WERI-Rb-1 (cell line): Measurements from ENCODE around the gene VWC2.

ENCODE experiments used
- DNase-seq: peaks from one replicate; pipeline ENCODE4 v3.0.0-alpha.2; 2020
- H3K27ac ChIP-seq: fragments of 250-450 bp; sonication (Bioruptor Pico); 2 replicates; pipeline ENCODE4 v1.5.1; 2020; ENCODE audit warnings: mild to moderate bottlenecking, moderate library complexity
- H3K27me3 ChIP-seq: fragments of 250-450 bp; sonication (Bioruptor Pico); 2 replicates; pipeline ENCODE4 v1.5.1; 2021; ENCODE audit warnings: mild to moderate bottlenecking, low read depth, moderate library complexity; ENCODE audit not compliant: insufficient read depth, severe bottlenecking
- H3K36me3 ChIP-seq: fragments of 250-450 bp; sonication (Bioruptor Pico); 2 replicates; pipeline ENCODE4 v1.5.1; 2020; ENCODE audit warnings: mild to moderate bottlenecking, moderate library complexity
- H3K4me3 ChIP-seq: 2 replicates; pipeline ENCODE4 v1.5.1; 2011; ENCODE audit warnings: low read depth, mild to moderate bottlenecking, control low read depth, low read length
- H3K9me3 ChIP-seq: fragments of 250-450 bp; sonication (Bioruptor Pico); 2 replicates; pipeline ENCODE4 v1.5.1; 2021; ENCODE audit warnings: mild to moderate bottlenecking, moderate library complexity; ENCODE audit not compliant: severe bottlenecking
- CTCF ChIP-seq: IDR thresholded peaks from 2 replicates; pipeline ENCODE4 v1.5.1; 2011; ENCODE audit warnings: low read depth, mild to moderate bottlenecking, control low read depth, inconsistent platforms, low read length

The VWC2 gene

GRCh38 chr7:49773218-49773935 lies at the start of gene VWC2:
TSS of gene VWC2 (plus strand) at chr7:49773638. CDS start at chr7:49775436, 1,798 bp downstream.
- TF ChIP-seq CTCF, result no peak
- peak; percentile 15 for DNase-seq
- H3K4me3 ChIP-seq, result peak within 1 kb of the TSS; percentile 66
- peaks cover 27% of the 10 kb centered on the region for H3K27me3 ChIP-seq
- no peaks in the 10 kb centered on the region for H3K9me3 ChIP-seq
- no peaks in the 10 kb centered on the region for H3K36me3 ChIP-seq
- no peak within 1 kb of the TSS for H3K27ac ChIP-seq

GRCh38 chr7:49724071-49724470 lies 49.4 kb upstream of the VWC2 start:
- no peak overlapping the region for H3K27ac ChIP-seq
- no peaks in the 10 kb centered on the region for H3K27me3 ChIP-seq

GRCh38 chr7:49731836-49732235 lies 41.6 kb upstream of the VWC2 start:
- no peaks in the 10 kb centered on the region for H3K36me3 ChIP-seq

More at GRCh38 chr7:49724071-49724470, 49.4 kb upstream of the VWC2 start:
- no peak for TF ChIP-seq CTCF
- DNase-seq, result no peak
- Histone ChIP-seq H3K36me3 (no peaks in the 10 kb centered on the region), H3K9me3 (no peaks in the 10 kb centered on the region), H3K4me3 (no peak overlapping the region)

GRCh38 chr7:49762666-49763065 lies 10.8 kb upstream of the VWC2 start:
- H3K36me3 ChIP-seq, result no peaks in the 10 kb centered on the region
- no peak for TF ChIP-seq CTCF
- no peak for DNase-seq
- no peaks in the 10 kb centered on the region for H3K9me3 ChIP-seq
- no peak overlapping the region for H3K27ac ChIP-seq
- H3K4me3 ChIP-seq, result no peak overlapping the region
- H3K27me3 ChIP-seq, result no peaks in the 10 kb centered on the region

More at GRCh38 chr7:49731836-49732235, 41.6 kb upstream of the VWC2 start:
- Histone ChIP-seq H3K4me3 (no peak overlapping the region), H3K9me3 (no peaks in the 10 kb centered on the region), H3K27me3 (no peaks in the 10 kb centered on the region), H3K27ac (no peak overlapping the region)
- TF ChIP-seq CTCF, result no peak
- DNase-seq, result no peak

- no peak for DNase-seq
- H3K27me3 ChIP-seq, result no peaks in the 10 kb centered on the region
- H3K27ac ChIP-seq, result no peak overlapping the region
- no peaks in the 10 kb centered on the region for H3K9me3 ChIP-seq
- TF ChIP-seq CTCF, result no peak
- no peak overlapping the region for H3K4me3 ChIP-seq
- H3K36me3 ChIP-seq, result no peaks in the 10 kb centered on the region
Measured at GRCh38 chr7:49763791-49764190, 9.6 kb upstream of the VWC2 start.

- no peak overlapping the region for H3K4me3 ChIP-seq
- H3K27ac ChIP-seq, result no peak overlapping the region
- no peak for TF ChIP-seq CTCF
- no peaks in the 10 kb centered on the region for H3K9me3 ChIP-seq
- no peak for DNase-seq
- no peaks in the 10 kb centered on the region for H3K36me3 ChIP-seq
- no peaks in the 10 kb centered on the region for H3K27me3 ChIP-seq
Measured at GRCh38 chr7:49766966-49767365, 6.5 kb upstream of the VWC2 start.
